Measurements from ENCODE around the gene SEPTIN6.
"Not testable (repeated sequence)": the region's sequence is repeated elsewhere in the genome, so short reads cannot be mapped to it uniquely, and the experiment has no call there.

The SEPTIN6 gene

GRCh38 chrX:119690921-119691716, 1.8 kb downstream of the SEPTIN6 start:
- peak; percentile 65 for DNase-seq (ENCODE audit: low spot score)

DNA sequence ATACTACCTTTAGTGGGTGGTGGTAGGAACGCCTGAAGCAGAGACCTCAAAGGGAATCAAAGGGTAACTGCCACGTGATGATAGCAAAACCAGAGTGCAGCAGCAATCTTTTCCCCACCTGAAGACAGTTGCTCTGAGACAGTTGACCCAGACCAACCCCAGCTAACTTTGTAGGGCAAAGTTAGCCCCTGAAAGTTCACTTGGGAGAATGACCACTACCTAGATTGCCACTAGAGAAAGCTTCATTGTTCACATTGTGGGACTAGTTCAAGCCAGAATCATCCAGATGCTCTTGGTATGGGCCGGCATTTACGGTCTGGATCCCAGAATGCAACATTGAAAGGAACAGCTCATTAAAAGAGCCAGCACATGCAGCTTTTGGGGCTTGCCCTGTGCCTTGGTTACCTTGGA, 4.1 kb downstream of the SEPTIN6 start:
- DNase-seq (ENCODE audit: low spot score) = peak; percentile 68

DNA sequence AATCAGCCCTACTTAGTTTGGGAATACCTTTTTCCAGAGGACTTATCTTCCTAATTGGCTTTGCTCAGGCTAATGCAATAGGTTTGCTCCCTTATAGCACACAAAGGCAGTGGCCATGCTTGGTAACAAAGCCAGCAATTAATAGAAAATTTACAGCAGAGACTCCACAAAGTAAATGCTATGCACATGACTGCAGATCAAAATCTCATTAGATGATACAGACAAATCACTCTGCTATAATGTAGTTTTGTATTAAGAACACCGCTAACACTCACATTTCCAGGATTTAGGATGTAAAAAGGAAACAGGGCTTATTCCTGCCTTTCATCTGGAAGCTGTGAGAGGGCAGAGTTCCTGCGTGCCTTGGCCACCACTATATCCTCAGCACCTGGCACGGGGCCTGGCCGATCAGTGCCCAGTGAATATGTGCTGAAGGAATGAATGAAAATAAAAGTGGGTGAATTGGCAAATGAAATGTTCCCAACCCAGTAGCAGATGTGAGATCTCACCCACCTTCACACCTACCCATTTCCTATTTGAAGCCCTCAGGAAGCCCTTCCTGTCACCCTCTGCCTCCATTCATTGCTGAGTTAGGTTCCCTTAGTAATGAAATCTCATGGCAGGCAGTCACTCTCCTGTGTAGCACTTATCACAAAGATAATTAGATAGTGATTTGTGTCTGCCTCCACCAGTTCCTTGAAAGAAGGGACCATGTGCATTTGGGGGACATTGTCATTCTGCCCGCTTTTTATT, 5.1 kb downstream of the SEPTIN6 start:
- DNase-seq (ENCODE audit: low spot score) = peak; percentile 47

DNA sequence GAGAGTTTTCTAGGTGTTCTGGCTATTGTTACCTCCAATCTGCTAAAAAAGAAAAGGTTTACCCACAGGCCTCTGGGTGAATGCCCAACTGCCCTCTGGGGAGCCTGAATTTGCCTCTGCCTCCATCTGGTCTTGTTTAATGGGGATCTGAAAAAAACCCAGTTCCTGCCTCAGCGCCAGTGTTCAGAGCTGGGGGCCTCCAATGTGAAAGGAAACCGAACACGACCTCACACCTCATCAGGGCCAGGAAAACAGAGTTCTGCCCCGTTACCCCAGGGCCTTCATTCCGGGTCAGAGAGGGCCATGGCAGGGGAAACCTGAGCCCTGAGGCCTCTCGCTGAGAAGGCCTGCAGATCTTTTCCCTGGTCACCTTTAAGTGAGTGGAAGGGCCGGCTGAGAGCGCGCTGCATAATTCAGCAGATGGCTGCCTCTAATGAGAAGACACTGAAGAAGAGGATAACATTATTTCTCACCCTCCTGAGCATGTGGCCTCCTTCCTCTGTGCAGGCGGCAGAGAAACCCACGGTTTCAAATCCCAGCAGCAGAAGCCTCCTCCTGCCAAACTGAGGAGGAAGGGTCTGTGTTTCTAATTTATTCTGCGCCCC, 6.8 kb downstream of the SEPTIN6 start:
- DNase-seq (ENCODE audit: low spot score) = no peak

- peak; percentile 59 for DNase-seq (ENCODE audit: low spot score)
Measured at GRCh38 chrX:119685225-119686066, 7.5 kb downstream of the SEPTIN6 start.

DNA sequence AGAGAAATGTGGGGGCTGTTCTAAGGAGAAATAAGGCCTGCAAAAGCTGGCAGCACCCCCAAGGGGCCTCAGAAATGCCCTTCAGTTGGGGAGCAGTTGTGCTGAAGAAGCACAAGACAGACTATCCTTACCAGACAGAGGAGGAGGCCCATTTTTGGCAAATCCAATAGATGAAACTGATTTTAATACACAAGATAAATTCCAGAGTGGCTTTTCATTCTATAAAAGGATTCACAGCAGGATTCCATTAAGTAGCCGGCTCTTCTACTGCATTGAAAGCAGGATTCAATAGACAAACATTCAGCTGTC, 8.1 kb downstream of the SEPTIN6 start:
- DNase-seq (ENCODE audit: low spot score) = no peak

- peak; percentile 50 for DNase-seq (ENCODE audit: low spot score)
Measured at GRCh38 chrX:119684312-119684711, 8.7 kb downstream of the SEPTIN6 start.

- peak; percentile 75 for DNase-seq (ENCODE audit: low spot score)
Measured at GRCh38 chrX:119682019-119682989, 10.7 kb downstream of the SEPTIN6 start.

DNA sequence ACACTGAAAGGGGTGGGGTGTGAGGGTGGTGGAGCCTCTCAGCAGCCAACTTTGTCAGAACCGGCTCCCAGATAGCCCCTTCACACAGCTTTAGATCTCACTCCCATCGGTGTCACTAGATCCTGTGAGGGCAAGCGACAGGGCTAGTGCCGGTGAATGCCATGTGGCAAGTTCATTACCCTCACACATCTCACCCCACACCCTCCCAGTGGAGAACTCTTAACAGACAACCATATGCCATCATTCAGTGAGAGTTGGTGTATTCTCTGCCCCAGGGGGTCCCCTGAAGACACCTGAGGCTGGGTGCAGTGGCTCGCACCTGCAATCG, 15.3 kb downstream of the SEPTIN6 start:
- no peak for DNase-seq (ENCODE audit: low spot score)

DNA sequence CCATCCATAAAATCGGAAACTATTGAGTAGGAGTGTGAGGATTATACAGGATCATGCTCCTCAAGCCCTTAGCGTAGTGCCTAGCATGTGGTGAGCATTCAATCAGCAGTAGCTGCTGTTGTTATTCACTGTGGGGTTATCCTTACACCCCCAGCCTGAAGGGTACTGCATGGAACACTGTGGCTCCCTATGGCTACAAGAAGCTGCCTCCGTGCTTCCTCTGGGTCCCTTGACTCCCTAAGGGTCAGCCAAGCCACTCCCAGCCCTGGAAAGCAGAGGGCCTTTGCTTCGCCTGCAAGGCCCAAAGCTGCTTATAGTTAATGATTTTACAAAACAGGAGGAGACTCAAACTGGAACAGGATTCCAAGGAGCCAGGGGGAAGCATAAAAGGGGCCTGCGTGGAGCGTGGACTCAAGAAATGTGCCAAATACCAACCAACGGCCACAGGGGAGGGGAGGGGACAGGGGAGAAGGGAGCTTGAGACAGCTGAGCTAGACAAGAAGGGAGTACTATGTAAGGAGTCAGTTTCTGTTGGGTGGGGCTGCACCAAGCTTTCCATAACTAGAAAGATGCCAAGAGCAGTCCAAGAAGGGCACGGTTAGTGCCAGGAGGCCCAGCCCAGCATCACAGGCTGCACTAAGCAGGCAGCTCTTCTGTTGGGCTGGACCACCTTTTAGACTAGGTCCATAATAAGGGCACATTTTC, 15.9 kb downstream of the SEPTIN6 start:
- no peak for DNase-seq (ENCODE audit: low spot score)

- DNase-seq (ENCODE audit: low spot score) = no peak
Measured at GRCh38 chrX:119673336-119673735, 19.6 kb downstream of the SEPTIN6 start.

DNA sequence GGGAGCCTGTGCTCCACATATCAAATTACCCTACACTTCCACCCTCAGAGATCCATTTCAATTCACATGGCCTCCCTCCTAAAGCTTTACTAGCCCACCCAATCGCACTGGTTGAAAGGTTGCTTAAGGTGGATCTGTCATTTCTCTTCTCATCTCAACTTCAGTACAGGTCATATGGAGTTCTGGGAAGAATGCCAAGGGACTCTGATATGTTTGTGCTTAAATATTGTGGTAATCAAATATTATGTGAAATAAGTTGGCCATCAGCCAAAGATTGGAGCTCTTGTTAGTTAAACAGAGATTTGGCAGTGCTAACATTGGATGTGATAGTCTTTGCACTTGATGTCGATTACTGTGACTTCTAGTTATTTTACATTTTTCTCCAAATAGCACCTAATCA, 20.5 kb downstream of the SEPTIN6 start:
- DNase-seq (ENCODE audit: low spot score) = no peak

GRCh38 chrX:119669424-119670037, 23.4 kb downstream of the SEPTIN6 start:
- DNase-seq (ENCODE audit: low spot score) = no peak

- no peak for DNase-seq (ENCODE audit: low spot score)
Measured at GRCh38 chrX:119667111-119667878, 25.7 kb downstream of the SEPTIN6 start.

- not testable (repeated sequence) for DNase-seq (ENCODE audit: low spot score)
Measured at GRCh38 chrX:119664877-119665276, 28.1 kb downstream of the SEPTIN6 start.

- DNase-seq (ENCODE audit: low spot score) = no peak
Measured at GRCh38 chrX:119661486-119661885, 31.5 kb downstream of the SEPTIN6 start.

GRCh38 chrX:119659522-119659921, 33.4 kb downstream of the SEPTIN6 start:
- DNase-seq (ENCODE audit: low spot score) = no peak

GRCh38 chrX:119655125-119655524, 37.8 kb downstream of the SEPTIN6 start:
- DNase-seq (ENCODE audit: low spot score) = no peak

- DNase-seq (ENCODE audit: low spot score) = no peak
Measured at GRCh38 chrX:119654112-119654531, 38.8 kb downstream of the SEPTIN6 start.
